GM12801 (cell line): ENCODE data around the gene FERMT1.

Source experiments
- CTCF ChIP-seq: IDR thresholded peaks from one replicate; pipeline ENCODE4 v1.5.1; 2011; ENCODE audit warnings: control low read depth; ENCODE audit not compliant: insufficient read length; ENCODE audit errors: extremely low read depth

The FERMT1 gene

GRCh38 chr20:6116758-6117157 is 6.1 kb downstream of the FERMT1 start:
- no peak for TF ChIP-seq CTCF

- no peak for TF ChIP-seq CTCF
Measured at GRCh38 chr20:6115221-6115895, 7.5 kb downstream of the FERMT1 start.

GRCh38 chr20:6114696-6115095 is 8.1 kb downstream of the FERMT1 start:
- no peak for TF ChIP-seq CTCF

GRCh38 chr20:6113951-6114350 is 8.9 kb downstream of the FERMT1 start:
- TF ChIP-seq CTCF: no peak

- no peak for TF ChIP-seq CTCF
Measured at GRCh38 chr20:6108330-6108729, 14.5 kb downstream of the FERMT1 start.

- TF ChIP-seq CTCF: no peak
Measured at GRCh38 chr20:6104493-6105188, 18.2 kb downstream of the FERMT1 start.

- TF ChIP-seq CTCF: no peak
Measured at GRCh38 chr20:6103301-6103700, 19.5 kb downstream of the FERMT1 start.
